Smooth muscle cell (in vitro differentiated cells): Measurements from ENCODE around the gene TNNT3. TPM values are rescaled to one million over a fixed set of nuclear protein-coding genes. Genes with fewer than 3 reads are reported as not detected.

Source experiments
- DNase-seq: peaks from one replicate; lab custom pipeline; 2025; ENCODE audit not compliant: unreplicated experiment; lab: John Stamatoyannopoulos, UW
- H2AFZ ChIP-seq: fragments of 200-600 bp; sonication (generic); 2 replicates; pipeline ENCODE4 v1.6.0; 2016; ENCODE audit warnings: antibody characterized with exemption, low read depth, mild to moderate bottlenecking
- H3F3A ChIP-seq: fragments of 200-600 bp; sonication (generic); 2 replicates; pipeline ENCODE4 v1.6.0; 2017; ENCODE audit warnings: antibody characterized with exemption, low read depth
- H3K27ac ChIP-seq: fragments of 200-600 bp; sonication (generic); 2 replicates; pipeline ENCODE4 v1.5.1; 2016; ENCODE audit warnings: low read depth, mild to moderate bottlenecking
- H3K27me3 ChIP-seq: fragments of 200-600 bp; sonication (generic); 2 replicates; pipeline ENCODE4 v1.6.1; 2016; ENCODE audit warnings: low read depth, mild to moderate bottlenecking
- H3K36me3 ChIP-seq: fragments of 200-600 bp; sonication (generic); 2 replicates; pipeline ENCODE4 v1.5.1; 2016; ENCODE audit warnings: low read depth
- H3K4me1 ChIP-seq: fragments of 200-600 bp; sonication (generic); 2 replicates; pipeline ENCODE4 v1.5.1; 2016; ENCODE audit warnings: low read depth
- H3K4me2 ChIP-seq: fragments of 200-600 bp; sonication (generic); 2 replicates; pipeline ENCODE4 v1.6.0; 2016; ENCODE audit warnings: mild to moderate bottlenecking
- H3K4me3 ChIP-seq: fragments of 200-600 bp; sonication (generic); 2 replicates; pipeline ENCODE4 v1.5.1; 2016; ENCODE audit warnings: mild to moderate bottlenecking
- H3K79me2 ChIP-seq: fragments of 200-600 bp; sonication (generic); 2 replicates; pipeline ENCODE4 v1.6.0; 2016; ENCODE audit warnings: low read depth, mild to moderate bottlenecking
- H3K9ac ChIP-seq: fragments of 200-600 bp; sonication (generic); 2 replicates; pipeline ENCODE4 v1.6.0; 2016; ENCODE audit warnings: low read depth
- H3K9me3 ChIP-seq: fragments of 200-600 bp; sonication (generic); replicated peaks from 2 replicates; pipeline ENCODE4 v1.5.1; 2016; ENCODE audit warnings: low read depth
- H4K20me1 ChIP-seq: fragments of 200-600 bp; sonication (generic); 2 replicates; pipeline ENCODE4 v1.6.0; 2016; ENCODE audit warnings: low read depth
- WGBS: methylation state at CpG from one replicate; pipeline ENCODE4 v1.1.7; 2016; ENCODE audit warnings: low lambda C conversion rate; 5-methylcytosine and 5-hydroxymethylcytosine counted together
- polyA plus RNA-seq: library from polyadenylated mRNA; unstranded; fragments of >200 nt; fragmentation: Nextera tagmentation; extraction: Ambion mirVana; gene quantifications from 2 replicates; pipeline ENCODE4 v1.2.1, GENCODE V29; 2016
- total RNA-seq: library from RNA; depleted of rRNA; stranded (reverse); fragments of >200 nt; gene quantifications from 2 replicates; pipeline ENCODE4 v1.2.3, GENCODE V29; 2014
- TF ChIP-seq, protein P1 (sequence below): fragments of 200-600 bp; sonication (generic); IDR thresholded peaks from 2 replicates; pipeline ENCODE4 v1.5.1; 2017; ENCODE audit warnings: borderline replicate concordance, mild to moderate bottlenecking, antibody characterized with exemption; ENCODE audit not compliant: insufficient read depth, poor library complexity, severe bottlenecking

TNNT3 gene
- total and polyA plus RNA-seq, 2 experiments from 2014 or later: 0.97 to 1.9 TPM

DNA sequence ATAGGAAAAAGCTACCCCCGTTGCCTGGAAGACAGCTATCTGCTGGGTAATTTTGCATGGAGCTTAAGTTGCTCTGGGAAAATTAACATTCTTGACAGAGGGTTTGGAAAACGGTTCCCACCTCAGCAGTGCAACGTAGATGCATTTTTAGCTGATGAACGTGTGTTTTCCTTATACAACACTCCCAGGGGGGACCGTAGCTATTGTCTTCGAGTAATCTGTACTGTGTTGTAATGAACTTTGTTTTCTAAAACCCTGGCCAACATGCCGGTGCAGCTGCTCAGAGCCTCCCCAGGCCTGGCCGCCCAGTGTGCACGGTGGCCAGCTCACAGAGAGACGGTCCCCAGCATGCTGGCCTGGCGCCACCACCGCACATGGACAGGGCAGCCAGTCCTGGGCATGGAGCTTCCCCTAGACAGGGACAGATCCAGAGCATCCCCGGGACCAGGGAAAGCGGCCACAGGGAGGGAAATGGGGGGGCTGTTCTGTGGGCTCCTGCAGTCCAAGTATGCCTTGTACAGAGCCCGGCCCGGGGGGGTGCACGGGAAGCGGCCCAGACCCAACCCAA is 2.2 kb downstream of the TNNT3 start:
- Histone ChIP-seq H3K4me1 (no peaks in the 10 kb centered on the region), H3K9ac (no peak overlapping the region), H3K79me2 (no peaks in the 10 kb centered on the region), H3K4me3 (no peak overlapping the region), H3K36me3 (no peaks in the 10 kb centered on the region), H3K27ac (no peak overlapping the region), H3K4me2 (no peak overlapping the region), H3F3A (no peaks in the 10 kb centered on the region), H3K27me3 (no peaks in the 10 kb centered on the region), H4K20me1 (no peaks in the 10 kb centered on the region), H3K9me3 (no peaks in the 10 kb centered on the region), H2AFZ (no peak overlapping the region)
- no peak for DNase-seq
- TF ChIP-seq, protein P1, sequence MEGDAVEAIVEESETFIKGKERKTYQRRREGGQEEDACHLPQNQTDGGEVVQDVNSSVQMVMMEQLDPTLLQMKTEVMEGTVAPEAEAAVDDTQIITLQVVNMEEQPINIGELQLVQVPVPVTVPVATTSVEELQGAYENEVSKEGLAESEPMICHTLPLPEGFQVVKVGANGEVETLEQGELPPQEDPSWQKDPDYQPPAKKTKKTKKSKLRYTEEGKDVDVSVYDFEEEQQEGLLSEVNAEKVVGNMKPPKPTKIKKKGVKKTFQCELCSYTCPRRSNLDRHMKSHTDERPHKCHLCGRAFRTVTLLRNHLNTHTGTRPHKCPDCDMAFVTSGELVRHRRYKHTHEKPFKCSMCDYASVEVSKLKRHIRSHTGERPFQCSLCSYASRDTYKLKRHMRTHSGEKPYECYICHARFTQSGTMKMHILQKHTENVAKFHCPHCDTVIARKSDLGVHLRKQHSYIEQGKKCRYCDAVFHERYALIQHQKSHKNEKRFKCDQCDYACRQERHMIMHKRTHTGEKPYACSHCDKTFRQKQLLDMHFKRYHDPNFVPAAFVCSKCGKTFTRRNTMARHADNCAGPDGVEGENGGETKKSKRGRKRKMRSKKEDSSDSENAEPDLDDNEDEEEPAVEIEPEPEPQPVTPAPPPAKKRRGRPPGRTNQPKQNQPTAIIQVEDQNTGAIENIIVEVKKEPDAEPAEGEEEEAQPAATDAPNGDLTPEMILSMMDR: no peak
- WGBS: 88% methylated on average over 18 of the region's 18 CpGs

DNA sequence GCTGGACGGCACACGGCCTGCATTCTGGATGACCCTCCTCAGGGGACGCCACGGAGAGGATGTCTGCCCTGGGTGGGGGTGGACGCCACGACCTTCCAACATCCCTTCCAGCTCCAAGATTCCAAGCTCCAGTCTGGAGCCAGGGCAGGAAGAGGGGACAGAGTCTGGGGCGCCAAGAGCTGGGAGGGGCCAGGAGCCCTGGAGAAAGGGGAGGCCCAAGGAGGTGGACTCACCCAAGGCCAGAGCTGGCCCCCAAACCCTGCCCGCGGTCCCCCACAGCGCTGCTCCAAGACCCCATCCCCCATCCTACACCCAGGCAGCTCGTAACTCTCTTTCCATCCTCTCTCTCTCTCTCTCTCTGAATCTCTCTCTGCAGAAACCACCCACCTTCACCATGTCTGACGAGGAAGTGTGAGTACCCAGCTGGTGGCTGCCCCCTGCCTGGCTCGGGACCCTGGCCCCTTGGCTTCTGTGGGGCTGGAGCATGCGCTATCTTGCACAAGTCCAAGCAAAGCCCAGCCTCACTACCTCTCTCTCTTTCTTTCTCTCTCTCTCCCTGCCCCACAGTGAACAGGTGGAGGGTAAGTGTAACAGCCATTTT is 3.1 kb downstream of the TNNT3 start:
- Histone ChIP-seq H3K27ac (no peak overlapping the region), H4K20me1 (no peaks in the 10 kb centered on the region), H2AFZ (no peak overlapping the region), H3K9ac (no peak overlapping the region), H3K36me3 (no peaks in the 10 kb centered on the region), H3K27me3 (no peaks in the 10 kb centered on the region), H3K4me1 (peaks cover 6% of the 10 kb centered on the region), H3K9me3 (no peaks in the 10 kb centered on the region), H3K4me3 (no peak overlapping the region), H3K4me2 (no peak overlapping the region), H3K79me2 (no peaks in the 10 kb centered on the region), H3F3A (no peaks in the 10 kb centered on the region)
- no peak for DNase-seq
- WGBS: 89% methylated on average over 14 of the region's 14 CpGs
- TF ChIP-seq, protein P1: no peak

GRCh38 chr11:1923201-1923956 is 3.9 kb downstream of the TNNT3 start:
- no peaks in the 10 kb centered on the region for H3K79me2 ChIP-seq
- H4K20me1 ChIP-seq: no peaks in the 10 kb centered on the region
- no peak overlapping the region for H3K9ac ChIP-seq
- peaks cover 7% of the 10 kb centered on the region for H3K4me1 ChIP-seq
- WGBS: 93% methylated on average over 22 of the region's 22 CpGs
- no peaks in the 10 kb centered on the region for H3F3A ChIP-seq
- DNase-seq: no peak
- no peak overlapping the region for H3K27ac ChIP-seq
- H3K4me2 ChIP-seq: no peak overlapping the region
- H2AFZ ChIP-seq: no peak overlapping the region
- no peaks in the 10 kb centered on the region for H3K36me3 ChIP-seq
- H3K27me3 ChIP-seq: no peaks in the 10 kb centered on the region
- H3K9me3 ChIP-seq: no peaks in the 10 kb centered on the region
- no peak overlapping the region for H3K4me3 ChIP-seq
- TF ChIP-seq, protein P1: no peak
